ENCODE results near the gene STAC2.
"Not testable (repeated sequence)": the region's sequence is repeated elsewhere in the genome, so short reads cannot be mapped to it uniquely, and the experiment has no call there.

Gene STAC2

GRCh38 chr17:39225308-39225958 is at the start of gene STAC2:
Gene STAC2, minus strand, starts transcription at chr17:39225945. Its CDS starts 443 bp downstream, at chr17:39225502.
- DNase-seq = no peak

GRCh38 chr17:39271546-39271945 is 45.8 kb upstream of the STAC2 start:
- no peak for DNase-seq

- DNase-seq = peak in 1 of 2 experiments; percentile 39
These were observed 45.2 kb upstream of the STAC2 start for GRCh38 chr17:39270923-39271322.

- no peak for DNase-seq
These were observed 38.4 kb upstream of the STAC2 start for GRCh38 chr17:39264119-39264518.

GRCh38 chr17:39261286-39261685 is 35.5 kb upstream of the STAC2 start:
- DNase-seq = no peak

GRCh38 chr17:39252788-39253460 is 27.2 kb upstream of the STAC2 start:
- no peak for DNase-seq

GRCh38 chr17:39251997-39252396 is 26.3 kb upstream of the STAC2 start:
- no peak for DNase-seq

- not testable (repeated sequence) for DNase-seq
These were observed 24.3 kb upstream of the STAC2 start for GRCh38 chr17:39250076-39250475.

- DNase-seq = no peak
These were observed 20.5 kb upstream of the STAC2 start for GRCh38 chr17:39246274-39246673.

- DNase-seq = peak; percentile 83 to 89
These were observed 19.1 kb upstream of the STAC2 start for GRCh38 chr17:39244600-39245570.

- DNase-seq = no peak
These were observed 18.4 kb upstream of the STAC2 start for GRCh38 chr17:39244016-39244599.

- DNase-seq = no peak
These were observed 17.4 kb upstream of the STAC2 start for GRCh38 chr17:39243155-39243554.

GRCh38 chr17:39240631-39241030 is 14.9 kb upstream of the STAC2 start:
- DNase-seq = no peak

GRCh38 chr17:39239640-39240314 is 14.0 kb upstream of the STAC2 start:
- DNase-seq = peak; percentile 65 to 85

- DNase-seq = peak; percentile 88 to 94
These were observed 12.7 kb upstream of the STAC2 start for GRCh38 chr17:39238311-39238972.

GRCh38 chr17:39237586-39237985 is 11.8 kb upstream of the STAC2 start:
- no peak for DNase-seq

- peak; percentile 83 to 92 for DNase-seq
These were observed 11.3 kb upstream of the STAC2 start for GRCh38 chr17:39236981-39237441.

GRCh38 chr17:39236450-39236927 is 10.7 kb upstream of the STAC2 start:
- DNase-seq = peak; percentile 58 to 83

GRCh38 chr17:39235555-39236449 is 10.1 kb upstream of the STAC2 start:
- DNase-seq = peak; percentile 59 to 68

Measured in NCI-H2081 (cell line).